ENCODE results near the gene INPP4B.

DNA sequence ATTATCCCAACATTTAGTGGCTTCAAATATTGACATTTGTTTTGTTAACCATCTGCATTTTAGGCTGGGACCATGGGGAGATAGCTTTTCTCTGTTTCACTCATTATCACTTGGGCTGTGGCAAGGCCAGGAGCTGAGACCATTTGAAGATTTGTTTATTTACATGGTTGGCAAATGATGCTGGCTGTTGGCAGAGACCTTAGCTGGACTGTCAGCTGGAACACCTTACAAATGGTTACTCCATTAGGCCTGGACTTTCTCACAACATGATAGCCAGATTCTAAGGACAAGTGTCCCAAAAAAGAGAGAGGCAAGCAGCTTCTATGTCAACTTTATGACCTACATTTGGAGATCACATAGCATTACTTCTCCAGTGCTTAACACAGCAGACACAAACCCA lies 130.4 kb downstream of the INPP4B start:
- no peak for TF ChIP-seq EZH2phosphoT487 (IDR thresholded peaks at IDR 0.05; ENCODE audit: insufficient read depth, low read depth)
- TF ChIP-seq EZH2 (IDR thresholded peaks at IDR 0.05; ENCODE audit: insufficient read depth, poor library complexity, severe bottlenecking): no peak

All from GM23248 (cell line).